Inflammatory macrophage (primary cell): ENCODE data around the gene TNFAIP8L3.
"Not testable (repeated sequence)": the region's sequence is repeated elsewhere in the genome, so short reads cannot be mapped to it uniquely, and the experiment has no call there.

ENCODE experiments used
- DNase-seq, 2 donors: peaks; one replicate each; pipeline ENCODE4 v3.0.0-alpha.2; 2020 to 2022
- total RNA-seq, 18 experiments: gene quantifications; one replicate each; lab custom pipeline; 2026; ENCODE audit warnings: mixed read lengths in 6 of 18, inconsistent platforms in 2 of 18; lab: John Stamatoyannopoulos, UW

The TNFAIP8L3 gene
- 1.4 to 19.3 (median 4.8) reads per million in 18 experiments for total RNA-seq

- DNase-seq, result peak in 1 of 2 donors; percentile 36
Observed at GRCh38 chr15:51094606-51095569, at the start of gene TNFAIP8L3. Gene TNFAIP8L3 (minus strand): TSS chr15:51094906. CDS start chr15:51094595, 311 bp downstream.

- DNase-seq, result peak in 1 of 2 donors; percentile 57
Observed at GRCh38 chr15:51144021-51144532, 49.4 kb upstream of the TNFAIP8L3 start.

- DNase-seq, result not testable (repeated sequence)
Observed at GRCh38 chr15:51140347-51140746, 45.6 kb upstream of the TNFAIP8L3 start.

GRCh38 chr15:51139091-51139490, 44.4 kb upstream of the TNFAIP8L3 start:
- no peak for DNase-seq

GRCh38 chr15:51137880-51138430, 43.2 kb upstream of the TNFAIP8L3 start:
- DNase-seq, result no peak

- no peak for DNase-seq
Observed at GRCh38 chr15:51137024-51137423, 42.3 kb upstream of the TNFAIP8L3 start.

GRCh38 chr15:51135276-51135675, 40.6 kb upstream of the TNFAIP8L3 start:
- DNase-seq, result no peak

- DNase-seq, result no peak
Observed at GRCh38 chr15:51134416-51135199, 39.9 kb upstream of the TNFAIP8L3 start.

- DNase-seq, result no peak
Observed at GRCh38 chr15:51133140-51133765, 38.5 kb upstream of the TNFAIP8L3 start.

- DNase-seq, result peak; percentile 48 to 57
Observed at GRCh38 chr15:51132384-51133139, 37.9 kb upstream of the TNFAIP8L3 start.

GRCh38 chr15:51131596-51132290, 37.0 kb upstream of the TNFAIP8L3 start:
- DNase-seq, result no peak

GRCh38 chr15:51130344-51130743, 35.6 kb upstream of the TNFAIP8L3 start:
- DNase-seq, result no peak

- DNase-seq, result no peak
Observed at GRCh38 chr15:51129535-51130188, 35.0 kb upstream of the TNFAIP8L3 start.

- no peak for DNase-seq
Observed at GRCh38 chr15:51128701-51129100, 34.0 kb upstream of the TNFAIP8L3 start.

GRCh38 chr15:51126842-51127241, 32.1 kb upstream of the TNFAIP8L3 start:
- peak; percentile 71 to 83 for DNase-seq

- DNase-seq, result not testable (repeated sequence)
Observed at GRCh38 chr15:51123002-51123401, 28.3 kb upstream of the TNFAIP8L3 start.

GRCh38 chr15:51121631-51122225, 27.0 kb upstream of the TNFAIP8L3 start:
- DNase-seq, result no peak

GRCh38 chr15:51121118-51121517, 26.4 kb upstream of the TNFAIP8L3 start:
- DNase-seq, result peak; percentile 77 to 88

- DNase-seq, result no peak
Observed at GRCh38 chr15:51119120-51119519, 24.4 kb upstream of the TNFAIP8L3 start.

GRCh38 chr15:51117270-51117669, 22.6 kb upstream of the TNFAIP8L3 start:
- DNase-seq, result no peak
